SH-SY5Y (cell line): ENCODE data around the gene EPB41.
A peak's percentile ranks its signal among the peaks of the same experiment; 100 is the strongest.

Experiments
- GATA2 ChIP-seq: IDR thresholded peaks from 2 replicates; pipeline ENCODE4 v1.6.1; 2011; ENCODE audit warnings: mild to moderate bottlenecking, low read depth, low read length
- GATA3 ChIP-seq: IDR thresholded peaks from 2 replicates; pipeline ENCODE4 v1.6.1; 2011; ENCODE audit warnings: low read depth, mild to moderate bottlenecking, low read length, moderate library complexity

Gene EPB41

DNA sequence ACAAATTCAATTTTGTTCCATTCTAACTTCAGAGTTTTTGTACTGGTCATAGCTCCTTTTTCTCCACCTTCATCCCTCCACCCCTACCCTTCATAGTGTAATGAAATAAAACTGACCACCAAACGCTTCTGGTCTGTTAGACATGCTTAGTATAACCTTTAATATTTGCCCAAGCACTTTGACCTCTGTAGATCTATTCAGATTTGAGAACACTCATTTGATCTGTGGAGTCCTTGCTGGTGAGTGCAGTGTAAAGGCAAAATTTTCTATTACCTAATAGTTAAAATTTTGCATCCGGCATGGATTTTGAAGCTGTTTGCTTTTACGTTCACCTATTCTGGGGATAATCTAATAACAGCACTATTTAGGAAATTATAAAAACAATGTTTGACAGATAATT lies 168.2 kb downstream of the EPB41 start:
- TF ChIP-seq GATA2: no peak

- 0 out of 2 replicates have a peak, but pooled peaks have one; percentile 6 for TF ChIP-seq GATA2
- no peak; the same call in 1 of the 2 replicates for TF ChIP-seq GATA3
These were observed 169.2 kb downstream of the EPB41 start for GRCh38 chr1:29083317-29084195.

- TF ChIP-seq GATA2 (no peak), GATA3 (peak; percentile 32)
These were observed 169.8 kb downstream of the EPB41 start for GRCh38 chr1:29084196-29084521.

DNA sequence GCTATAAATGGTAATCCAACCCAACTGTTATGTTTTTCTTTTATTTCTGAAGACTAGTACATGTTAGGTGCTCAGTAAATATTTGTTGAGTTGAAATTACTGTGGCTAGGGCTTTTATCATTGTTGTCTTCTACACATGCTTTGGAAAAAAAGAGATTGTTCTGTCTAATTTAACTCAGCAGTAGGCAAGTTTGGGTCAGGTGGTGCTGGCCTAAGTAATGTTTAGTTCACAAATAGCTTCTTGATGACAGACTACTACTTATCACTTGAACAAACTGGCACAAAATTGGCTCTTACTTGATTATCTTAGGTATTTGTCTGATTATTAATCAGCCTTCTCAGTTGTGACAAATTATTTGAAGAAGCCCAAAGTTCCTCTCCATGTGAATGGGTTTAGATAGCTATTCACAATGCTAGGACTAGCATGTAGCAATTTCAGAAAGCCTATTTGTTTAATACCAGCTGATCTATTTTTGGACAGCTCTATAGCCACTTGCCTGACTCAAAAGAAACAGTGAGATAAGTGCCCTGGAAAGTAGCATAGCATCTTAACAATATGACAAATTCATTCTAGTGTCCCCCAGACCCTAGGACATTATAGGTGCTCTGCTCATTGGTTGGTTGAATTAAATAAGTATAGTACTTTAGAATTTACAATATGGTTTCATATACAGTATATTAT lies 176.7 kb downstream of the EPB41 start:
- TF ChIP-seq GATA2: no peak
- TF ChIP-seq GATA3: no peak

DNA sequence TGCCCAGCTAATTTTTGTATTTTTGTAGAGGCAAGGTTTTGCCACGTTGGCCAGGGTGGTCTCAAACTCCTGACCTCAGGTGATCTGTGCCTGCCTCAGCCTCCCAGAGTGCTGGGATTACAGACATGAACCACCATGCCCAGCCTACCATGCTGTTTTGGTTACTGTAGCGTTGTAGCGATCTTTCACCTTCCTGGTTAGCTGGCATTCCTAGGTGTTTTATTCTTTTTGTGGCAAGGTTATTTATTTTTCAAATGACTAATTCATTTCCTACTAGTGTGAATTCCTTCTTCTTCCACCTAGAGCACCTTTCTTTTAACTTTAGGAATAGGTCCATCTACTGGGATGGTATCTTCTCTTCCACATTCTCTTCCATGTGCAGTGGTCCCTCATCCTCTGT lies 180.1 kb downstream of the EPB41 start:
- TF ChIP-seq GATA2: no peak
- TF ChIP-seq GATA3: no peak

DNA sequence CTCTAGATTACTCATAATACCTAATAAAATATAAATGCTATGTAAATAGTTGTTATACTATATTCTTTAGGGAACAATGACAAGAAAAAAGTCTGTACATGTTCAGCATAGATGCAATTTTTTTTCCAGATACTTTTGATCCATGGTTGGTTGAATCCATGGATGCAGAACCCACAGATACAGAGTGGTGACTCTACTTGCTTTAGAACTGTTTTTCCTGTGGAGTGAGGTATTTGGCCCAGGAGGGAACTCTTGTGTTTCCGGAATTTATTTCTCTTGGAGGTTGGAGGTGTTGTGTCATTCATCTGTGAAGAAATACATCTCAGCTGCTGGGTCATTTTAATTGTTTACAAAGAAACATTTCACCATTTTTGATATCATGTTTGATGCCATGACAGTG lies 180.6 kb downstream of the EPB41 start:
- TF ChIP-seq GATA3 (no peak), GATA2 (no peak)

DNA sequence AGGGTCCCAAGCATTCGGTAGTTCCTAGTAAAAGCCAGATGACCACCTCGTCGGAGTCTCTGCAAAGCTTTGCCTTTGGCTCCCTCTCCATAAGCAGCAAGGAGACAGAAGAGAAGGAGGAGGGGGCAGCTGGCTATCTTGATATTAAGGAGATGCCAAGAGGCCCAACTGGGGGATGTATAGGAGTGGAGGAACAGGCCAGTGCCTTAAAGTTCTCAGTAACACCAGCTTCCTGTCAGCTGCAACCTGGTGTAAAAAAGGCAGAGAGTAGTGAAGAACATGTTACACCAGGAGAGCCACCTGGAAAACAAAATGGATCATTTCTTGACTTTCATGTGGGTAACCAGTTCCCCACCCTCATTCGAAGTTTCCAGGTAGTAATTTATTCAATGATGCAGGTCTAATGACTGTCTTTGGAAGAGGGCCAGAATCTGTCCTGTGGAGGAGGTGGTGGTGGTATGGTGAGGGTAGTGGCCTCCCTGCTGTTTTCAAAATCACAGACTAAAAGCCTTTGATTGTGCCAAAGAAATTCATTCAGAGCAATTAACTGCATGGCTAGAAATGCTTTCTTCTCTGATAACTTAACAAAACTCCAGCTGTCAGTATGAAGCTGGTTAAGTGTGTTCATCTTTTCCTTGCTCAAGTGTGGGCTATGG lies 182.0 kb downstream of the EPB41 start:
- TF ChIP-seq GATA3 (no peak), GATA2 (no peak)

DNA sequence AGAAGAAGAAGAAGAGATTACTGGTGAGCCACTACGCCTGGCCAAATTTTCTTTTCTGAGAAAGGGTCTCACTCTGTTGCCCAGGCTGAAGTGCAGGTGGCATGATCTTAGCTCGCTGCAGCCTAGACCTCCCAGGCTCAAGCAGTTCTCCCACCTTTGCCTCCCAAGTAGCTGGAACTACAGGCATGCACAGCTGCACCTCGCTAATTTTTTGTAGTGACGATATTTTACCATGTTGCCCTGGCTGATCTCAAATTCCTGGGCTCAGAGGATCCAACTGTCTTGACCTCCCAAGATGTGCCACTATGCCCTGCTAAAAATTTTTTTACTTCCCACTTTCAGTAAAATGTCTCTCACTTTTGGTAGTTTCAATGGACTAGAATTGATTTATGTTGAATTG lies 184.9 kb downstream of the EPB41 start:
- TF ChIP-seq GATA3 (no peak), GATA2 (no peak)

GRCh38 chr1:29100487-29100886 lies 186.1 kb downstream of the EPB41 start:
- no peak for TF ChIP-seq GATA3
- no peak for TF ChIP-seq GATA2

GRCh38 chr1:29105822-29106221 lies 191.5 kb downstream of the EPB41 start:
- no peak for TF ChIP-seq GATA2
- no peak for TF ChIP-seq GATA3

GRCh38 chr1:29112705-29113412 lies 198.5 kb downstream of the EPB41 start:
- TF ChIP-seq GATA3: no peak
- no peak for TF ChIP-seq GATA2

DNA sequence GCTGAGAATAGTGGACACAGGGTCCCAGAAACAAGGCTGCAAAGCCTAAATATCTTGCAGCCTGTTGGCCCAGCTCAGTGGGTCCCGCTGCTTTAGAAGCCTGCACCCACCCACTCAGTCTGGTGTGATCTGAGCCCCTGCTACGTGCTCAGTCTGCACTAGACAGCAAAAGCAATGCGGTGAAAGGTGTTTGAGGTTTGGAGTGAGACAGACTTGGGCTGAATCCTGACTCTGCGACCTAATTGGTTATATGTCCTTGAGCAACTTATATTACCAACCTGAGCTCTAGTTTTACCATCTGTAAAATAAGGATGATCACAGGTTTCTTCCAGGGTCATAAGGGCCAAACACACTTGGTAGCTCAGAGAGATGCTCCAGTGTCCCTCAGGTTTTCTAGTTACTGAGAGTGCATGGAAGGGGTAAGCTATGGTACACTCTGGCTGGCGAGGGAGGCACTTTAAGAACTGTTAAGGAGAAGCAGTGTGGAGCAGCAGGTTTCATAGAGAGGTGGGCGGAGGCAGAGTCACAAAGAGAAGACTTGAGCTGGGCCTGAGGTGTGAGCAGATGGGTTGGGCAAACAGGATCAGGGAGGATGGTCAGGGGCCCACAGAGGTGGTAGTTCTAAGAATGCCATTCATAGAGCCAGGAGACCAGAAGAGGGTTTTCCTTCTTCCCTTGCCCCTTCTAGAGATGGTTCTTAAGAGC lies 199.2 kb downstream of the EPB41 start:
- TF ChIP-seq GATA3: no peak
- no peak for TF ChIP-seq GATA2

DNA sequence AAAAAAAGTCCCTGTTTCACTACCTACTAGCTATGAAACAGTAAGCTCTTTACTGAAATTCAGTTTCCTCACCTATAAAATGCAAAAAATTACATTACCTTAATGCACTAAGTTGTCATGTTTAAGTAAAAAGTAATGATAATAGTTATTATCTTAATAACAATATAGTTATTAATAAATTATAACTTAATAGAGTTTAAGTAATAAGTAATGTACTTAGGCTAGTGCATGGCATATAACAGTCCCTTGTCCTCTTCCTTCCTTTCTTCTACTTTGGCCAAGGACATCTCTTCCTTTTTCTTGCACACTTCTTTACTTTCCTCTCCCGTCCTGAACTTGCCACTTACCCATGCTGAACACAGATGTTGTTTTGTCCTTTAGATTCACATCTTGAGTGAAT lies 200.3 kb downstream of the EPB41 start:
- no peak for TF ChIP-seq GATA2
- TF ChIP-seq GATA3: no peak
